Renal pelvis (tissue), 12 donors: ENCODE results near the gene MGP. TPM values are rescaled to one million over a fixed set of nuclear protein-coding genes. Genes with fewer than 3 reads are reported as not detected.

ENCODE experiments used
- DNase-seq: peaks from one replicate; pipeline ENCODE4 v3.0.0-alpha.2; 2013
- long read RNA-seq, 16 experiments: transcript quantifications; one replicate each; lab custom pipeline, GENCODE V29; 2026
- polyA plus RNA-seq, 3 donors: library from polyadenylated mRNA; unstranded; fragments of 120-200 nt; gene quantifications; one replicate each; pipeline ENCODE4 v1.2.1, GENCODE V29; 2013; ENCODE audit not compliant: insufficient read length in 3 of 3

Gene MGP
- polyA plus RNA-seq: 10 to 100 TPM; 27.4 to 52.6 (median 36.0) TPM
- long read RNA-seq, donor 1, transcript MGP-203 (4 exons, 1,405 nt): major isoform, 32 of 32 reads
- long read RNA-seq, donor 1, partial matches to known transcripts: 0 of 32 reads
- long read RNA-seq, donor 1, other reads (novel, unspliced or antisense): 0 of 32 reads
- long read RNA-seq, donor 2, transcript MGP-203 (4 exons, 1,405 nt): major isoform, 40 of 40 reads
- long read RNA-seq, donor 2, partial matches to known transcripts: 0 of 40 reads
- long read RNA-seq, donor 2, other reads (novel, unspliced or antisense): 0 of 40 reads
- long read RNA-seq, donor 3, transcript MGP-203 (4 exons, 1,405 nt): major isoform, 51 of 61 reads
- long read RNA-seq, donor 3, partial matches to known transcripts: 10 of 61 reads
- long read RNA-seq, donor 3, other reads (novel, unspliced or antisense): 0 of 61 reads
- long read RNA-seq, donor 4, transcript MGP-203 (4 exons, 1,405 nt): major isoform, 47 of 47 reads
- long read RNA-seq, donor 4, partial matches to known transcripts: 0 of 47 reads
- long read RNA-seq, donor 4, other reads (novel, unspliced or antisense): 0 of 47 reads
- long read RNA-seq, donor 5, transcript MGP-203 (4 exons, 1,405 nt): major isoform, 23 of 23 reads
- long read RNA-seq, donor 5, partial matches to known transcripts: 0 of 23 reads
- long read RNA-seq, donor 5, other reads (novel, unspliced or antisense): 0 of 23 reads
- long read RNA-seq, donor 6, transcript MGP-203 (4 exons, 1,405 nt): major isoform, 10 of 10 reads
- long read RNA-seq, donor 6, partial matches to known transcripts: 0 of 10 reads
- long read RNA-seq, donor 6, other reads (novel, unspliced or antisense): 0 of 10 reads
- long read RNA-seq, donor 7, transcript MGP-203 (4 exons, 1,405 nt): major isoform, 48 of 63 reads
- long read RNA-seq, donor 7, partial matches to known transcripts: 5 of 63 reads
- long read RNA-seq, donor 7, other reads (novel, unspliced or antisense): 9 of 63 reads
- long read RNA-seq, donor 8, transcript MGP-203 (4 exons, 1,405 nt): major isoform, 75 of 91 reads
- long read RNA-seq, donor 8, partial matches to known transcripts: 11 of 91 reads
- long read RNA-seq, donor 8, other reads (novel, unspliced or antisense): 5 of 91 reads
- long read RNA-seq, donor 9, transcript MGP-203 (4 exons, 1,405 nt): major isoform, 26 of 33 reads
- long read RNA-seq, donor 9, partial matches to known transcripts: 7 of 33 reads
- long read RNA-seq, donor 9, other reads (novel, unspliced or antisense): 0 of 33 reads
- long read RNA-seq, donor 10, transcript MGP-203 (4 exons, 1,405 nt): major isoform, 17 of 17 reads
- long read RNA-seq, donor 10, partial matches to known transcripts: 0 of 17 reads
- long read RNA-seq, donor 10, other reads (novel, unspliced or antisense): 0 of 17 reads
- long read RNA-seq, donor 11, transcript MGP-203 (4 exons, 1,405 nt): major isoform, 8 of 9 reads
- long read RNA-seq, donor 11, partial matches to known transcripts: 0 of 9 reads
- long read RNA-seq, donor 11, other reads (novel, unspliced or antisense): 0 of 9 reads
- long read RNA-seq, donor 12, transcript MGP-203 (4 exons, 1,405 nt): major isoform, 26 of 29 reads
- long read RNA-seq, donor 12, partial matches to known transcripts: 0 of 29 reads
- long read RNA-seq, donor 12, other reads (novel, unspliced or antisense): 0 of 29 reads
- long read RNA-seq, donor 13, transcript MGP-203 (4 exons, 1,405 nt): major isoform, 13 of 13 reads
- long read RNA-seq, donor 13, partial matches to known transcripts: 0 of 13 reads
- long read RNA-seq, donor 13, other reads (novel, unspliced or antisense): 0 of 13 reads
- long read RNA-seq, donor 14: 0 reads
- long read RNA-seq, donor 15, transcript MGP-203 (4 exons, 1,405 nt): major isoform, 44 of 44 reads
- long read RNA-seq, donor 15, partial matches to known transcripts: 0 of 44 reads
- long read RNA-seq, donor 15, other reads (novel, unspliced or antisense): 0 of 44 reads
- long read RNA-seq, donor 16, transcript MGP-203 (4 exons, 1,405 nt): major isoform, 37 of 52 reads
- long read RNA-seq, donor 16, partial matches to known transcripts: 8 of 52 reads
- long read RNA-seq, donor 16, other reads (novel, unspliced or antisense): 6 of 52 reads

GRCh38 chr12:14885718-14886221, at the start of gene MGP:
Gene MGP (minus strand): TSS chr12:14885854. CDS start chr12:14885791, 63 bp downstream.
- no peak for DNase-seq

GRCh38 chr12:14935031-14935430, 49.4 kb upstream of the MGP start:
- peak; percentile 76 for DNase-seq

- DNase-seq: no peak
These were observed 48.9 kb upstream of the MGP start for GRCh38 chr12:14934511-14934910.

GRCh38 chr12:14931791-14932560, 46.3 kb upstream of the MGP start:
- no peak for DNase-seq

- no peak for DNase-seq
These were observed 45.7 kb upstream of the MGP start for GRCh38 chr12:14931359-14931758.

- no peak for DNase-seq
These were observed 44.6 kb upstream of the MGP start for GRCh38 chr12:14930299-14930698.

GRCh38 chr12:14928931-14929330, 43.3 kb upstream of the MGP start:
- DNase-seq: peak; percentile 88

GRCh38 chr12:14927267-14927666, 41.6 kb upstream of the MGP start:
- no peak for DNase-seq

GRCh38 chr12:14924541-14924940, 38.9 kb upstream of the MGP start:
- no peak for DNase-seq

GRCh38 chr12:14923944-14924343, 38.3 kb upstream of the MGP start:
- DNase-seq: no peak

- no peak for DNase-seq
These were observed 35.6 kb upstream of the MGP start for GRCh38 chr12:14921218-14921617.

GRCh38 chr12:14920475-14921126, 34.9 kb upstream of the MGP start:
- no peak for DNase-seq

- no peak for DNase-seq
These were observed 33.8 kb upstream of the MGP start for GRCh38 chr12:14919455-14919854.

- no peak for DNase-seq
These were observed 30.1 kb upstream of the MGP start for GRCh38 chr12:14915736-14916135.

- DNase-seq: no peak
These were observed 27.7 kb upstream of the MGP start for GRCh38 chr12:14913381-14913781.

- DNase-seq: no peak
These were observed 25.5 kb upstream of the MGP start for GRCh38 chr12:14911131-14911530.

- DNase-seq: no peak
These were observed 24.6 kb upstream of the MGP start for GRCh38 chr12:14910090-14910915.

- no peak for DNase-seq
These were observed 22.3 kb upstream of the MGP start for GRCh38 chr12:14907953-14908352.
